ENCODE measurements around the gene ALAS1. TPM values are rescaled to one million over a fixed set of nuclear protein-coding genes. Genes with fewer than 3 reads are reported as not detected.
A peak's percentile ranks its signal among the peaks of the same experiment; 100 is the strongest.

The ALAS1 gene
- total and polyA plus RNA-seq, 2 donors (not counting 1 experiment from before 2014, with no cell fraction given), result 26.1 to 30.2 TPM

DNA sequence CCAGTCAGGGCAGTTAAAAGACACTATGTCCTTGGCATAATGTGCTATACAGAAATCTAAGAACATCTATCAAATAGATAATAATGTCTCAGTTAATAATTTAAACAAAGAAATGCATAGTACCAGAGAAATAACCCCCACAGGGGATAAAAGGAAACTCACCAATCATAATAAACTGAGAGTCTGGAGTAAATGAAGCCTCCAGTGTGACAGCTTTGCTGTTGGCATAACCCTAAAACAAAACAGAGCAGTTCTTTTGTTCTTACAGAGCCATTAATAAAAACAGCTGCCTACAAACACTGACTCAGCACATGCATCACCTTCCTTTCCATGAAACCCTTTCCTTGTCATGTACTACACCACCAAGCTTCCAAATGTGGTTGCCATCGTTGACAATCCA, 61.1 kb downstream of the ALAS1 start:
- DNase-seq (no peak), ATAC-seq (ENCODE audit: low read depth) (no peak)
- Mint-ChIP-seq H3K27me3 (no peaks in the 10 kb centered on the region), H3K4me1 (peaks cover 41% of the 10 kb centered on the region), H3K9me3 (ENCODE audit: insufficient read depth) (no peaks in the 10 kb centered on the region), H3K27ac (no peak overlapping the region), H3K4me3 (no peak overlapping the region)
- TF ChIP-seq EZH2 (IDR thresholded peaks at IDR 0.05; ENCODE audit: borderline replicate concordance, insufficient read depth, low read depth, low read length, poor library complexity, severe bottlenecking), result no peak
- TF ChIP-seq, protein P1, sequence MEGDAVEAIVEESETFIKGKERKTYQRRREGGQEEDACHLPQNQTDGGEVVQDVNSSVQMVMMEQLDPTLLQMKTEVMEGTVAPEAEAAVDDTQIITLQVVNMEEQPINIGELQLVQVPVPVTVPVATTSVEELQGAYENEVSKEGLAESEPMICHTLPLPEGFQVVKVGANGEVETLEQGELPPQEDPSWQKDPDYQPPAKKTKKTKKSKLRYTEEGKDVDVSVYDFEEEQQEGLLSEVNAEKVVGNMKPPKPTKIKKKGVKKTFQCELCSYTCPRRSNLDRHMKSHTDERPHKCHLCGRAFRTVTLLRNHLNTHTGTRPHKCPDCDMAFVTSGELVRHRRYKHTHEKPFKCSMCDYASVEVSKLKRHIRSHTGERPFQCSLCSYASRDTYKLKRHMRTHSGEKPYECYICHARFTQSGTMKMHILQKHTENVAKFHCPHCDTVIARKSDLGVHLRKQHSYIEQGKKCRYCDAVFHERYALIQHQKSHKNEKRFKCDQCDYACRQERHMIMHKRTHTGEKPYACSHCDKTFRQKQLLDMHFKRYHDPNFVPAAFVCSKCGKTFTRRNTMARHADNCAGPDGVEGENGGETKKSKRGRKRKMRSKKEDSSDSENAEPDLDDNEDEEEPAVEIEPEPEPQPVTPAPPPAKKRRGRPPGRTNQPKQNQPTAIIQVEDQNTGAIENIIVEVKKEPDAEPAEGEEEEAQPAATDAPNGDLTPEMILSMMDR (IDR thresholded peaks at IDR 0.05), result no peak
- Histone ChIP-seq H2AFZ (ENCODE audit: insufficient read depth, low read depth, low read length, poor library complexity, severe bottlenecking) (no peak overlapping the region), H3K27ac (ENCODE audit: low read length in 2 of 2) (peak overlapping the region in 1 of 2 donors; percentile 39), H3K4me1 (ENCODE audit: control insufficient read depth in 2 of 2, insufficient read depth in 2 of 2, low read length in 2 of 2) (peaks cover 28 to 36% of the 10 kb centered on the region in 2 donors), H3K4me3 (ENCODE audit: control extremely low read depth in 1 of 5, extremely low read depth in 1 of 5, insufficient read depth in 1 of 5, low read depth in 2 of 5, low read length in 4 of 5) (no peak overlapping the region), H3K9me3 (ENCODE audit: control extremely low read depth in 1 of 3, control insufficient read depth in 2 of 3, insufficient read depth in 1 of 3, low read length in 2 of 3) (no peaks in the 10 kb centered on the region), H3K9ac (ENCODE audit: low read length) (no peak overlapping the region), H3K4me2 (replicated peaks; ENCODE audit: low read depth, low read length, poor library complexity, severe bottlenecking) (no peak overlapping the region), H3K27me3 (replicated peaks in 1 of 4; ENCODE audit: control extremely low read depth in 1 of 4, control insufficient read depth in 3 of 4, insufficient read depth in 4 of 4, low read length in 3 of 4) (no peaks in the 10 kb centered on the region), H3K79me2 (ENCODE audit: control insufficient read depth, insufficient read depth, low read length) (peaks cover 85% of the 10 kb centered on the region), H3K36me3 (replicated peaks in 1 of 2; ENCODE audit: control extremely low read depth in 1 of 2, control insufficient read depth in 1 of 2, extremely low read depth in 1 of 2, insufficient read depth in 2 of 2, low read length in 1 of 2) (peaks cover 32 to 89% of the 10 kb centered on the region in 2 experiments), H4K20me1 (ENCODE audit: control insufficient read depth, insufficient read depth, low read length, poor library complexity, severe bottlenecking) (peaks cover 59% of the 10 kb centered on the region)
- WGBS (ENCODE audit: insufficient coverage), result no CpG with 5 or more reads among the region's 1 CpG
- POLR2A ChIA-PET, result interaction anchor here (0.6 kb wide), 1 partner anchor 18 kb away, joined by 3 read pairs; no protein-coding TSS in a partner anchor
- CTCF ChIA-PET, result interaction anchor here (1.2 to 2.4 kb wide), 4 partner anchors 27 to 80 kb away, joined by 4 to 8 read pairs (median 6); no protein-coding TSS in a partner anchor
- intact Hi-C loops (cut with micrococcal nuclease), result no loop called here

DNA sequence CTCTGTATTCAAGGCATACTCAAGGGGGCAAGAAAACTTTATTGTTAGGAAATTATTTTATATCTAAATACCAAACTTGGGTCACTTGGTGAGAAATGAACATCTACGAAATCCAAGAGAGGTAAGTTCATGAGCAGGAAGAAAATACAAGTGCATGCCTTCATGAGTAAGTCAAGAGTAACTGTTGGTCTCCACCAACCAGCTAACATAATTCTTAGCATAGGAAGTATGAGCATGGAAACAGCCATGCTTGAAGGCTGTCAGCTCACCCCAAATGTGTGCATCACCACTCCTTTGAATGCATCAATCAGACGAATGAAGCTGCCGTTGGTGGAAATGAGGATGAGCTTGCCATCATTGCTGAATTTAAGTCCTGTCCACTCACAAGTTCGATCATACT, 61.5 kb downstream of the ALAS1 start:
- CTCF ChIA-PET, result interaction anchor here (1.3 to 2.4 kb wide), 6 partner anchors 19 to 39 kb away, joined by 3 to 8 read pairs (median 6); partner anchors contain the start of genes TWF2 and WDR82
- Histone ChIP-seq H2AFZ (ENCODE audit: insufficient read depth, low read depth, low read length, poor library complexity, severe bottlenecking) (no peak overlapping the region), H3K36me3 (replicated peaks in 1 of 2; ENCODE audit: control extremely low read depth in 1 of 2, control insufficient read depth in 1 of 2, extremely low read depth in 1 of 2, insufficient read depth in 2 of 2, low read length in 1 of 2) (peaks cover 33 to 90% of the 10 kb centered on the region in 2 experiments), H3K79me2 (ENCODE audit: control insufficient read depth, insufficient read depth, low read length) (peaks cover 90% of the 10 kb centered on the region), H3K9me3 (ENCODE audit: control extremely low read depth in 1 of 3, control insufficient read depth in 2 of 3, insufficient read depth in 1 of 3, low read length in 2 of 3) (no peaks in the 10 kb centered on the region), H3K4me1 (ENCODE audit: control insufficient read depth in 2 of 2, insufficient read depth in 2 of 2, low read length in 2 of 2) (peaks cover 24 to 37% of the 10 kb centered on the region in 2 donors), H4K20me1 (ENCODE audit: control insufficient read depth, insufficient read depth, low read length, poor library complexity, severe bottlenecking) (peaks cover 58% of the 10 kb centered on the region), H3K9ac (ENCODE audit: low read length) (no peak overlapping the region), H3K4me2 (replicated peaks; ENCODE audit: low read depth, low read length, poor library complexity, severe bottlenecking) (no peak overlapping the region), H3K4me3 (ENCODE audit: control extremely low read depth in 1 of 5, extremely low read depth in 1 of 5, insufficient read depth in 1 of 5, low read depth in 2 of 5, low read length in 4 of 5) (no peak overlapping the region), H3K27ac (ENCODE audit: low read length in 2 of 2) (no peak overlapping the region), H3K27me3 (replicated peaks in 1 of 4; ENCODE audit: control extremely low read depth in 1 of 4, control insufficient read depth in 3 of 4, insufficient read depth in 4 of 4, low read length in 3 of 4) (no peaks in the 10 kb centered on the region)
- Mint-ChIP-seq H3K9me3 (ENCODE audit: insufficient read depth) (no peaks in the 10 kb centered on the region), H3K4me1 (peaks cover 41% of the 10 kb centered on the region), H3K4me3 (no peak overlapping the region), H3K27ac (no peak overlapping the region), H3K27me3 (no peaks in the 10 kb centered on the region)
- TF ChIP-seq EZH2 (IDR thresholded peaks at IDR 0.05; ENCODE audit: borderline replicate concordance, insufficient read depth, low read depth, low read length, poor library complexity, severe bottlenecking), result no peak
- TF ChIP-seq, protein P1 (IDR thresholded peaks at IDR 0.05), result no peak
- WGBS (ENCODE audit: insufficient coverage), result no CpG with 5 or more reads among the region's 4 CpGs
- intact Hi-C loops (cut with micrococcal nuclease), result no loop called here
- DNase-seq (no peak), ATAC-seq (ENCODE audit: low read depth) (no peak)
- POLR2A ChIA-PET, result interaction anchor here (0.6 kb wide), 1 partner anchor 17 kb away, joined by 3 read pairs; no protein-coding TSS in a partner anchor

All from B cell (primary cell).